ENCODE results near the gene LRMDA. TPM values are rescaled to one million over a fixed set of nuclear protein-coding genes. Genes with fewer than 3 reads are reported as not detected.
"Not testable (repeated sequence)": the region's sequence is repeated elsewhere in the genome, so short reads cannot be mapped to it uniquely, and the experiment has no call there.

LRMDA gene
- total RNA-seq, 6 experiments from 2014 or later: 0.32 TPM; not detected in 5

GRCh38 chr10:75616874-75617478, 185.6 kb downstream of the LRMDA start:
- no peaks in the 10 kb centered on the region for H3K9me3 Mint-ChIP-seq
- no peak overlapping the region for H3K4me3 Mint-ChIP-seq
- H3K27ac Mint-ChIP-seq: no peak overlapping the region
- TF ChIP-seq CTCF (IDR thresholded peaks at IDR 0.05): no peak
- H3K27me3 Mint-ChIP-seq (ENCODE audit: insufficient read depth): peaks cover 6% of the 10 kb centered on the region; the same call in 1 of the 2 replicates
- H3K4me1 Mint-ChIP-seq (ENCODE audit: low read depth): no peaks in the 10 kb centered on the region
- H3K36me3 Mint-ChIP-seq (ENCODE audit: low read depth): no peaks in the 10 kb centered on the region
- DNase-seq: no peak

- H3K27me3 Mint-ChIP-seq (ENCODE audit: insufficient read depth): peaks cover 6% of the 10 kb centered on the region; the same call in 1 of the 2 replicates
- H3K36me3 Mint-ChIP-seq (ENCODE audit: low read depth): no peaks in the 10 kb centered on the region
- DNase-seq: no peak
- no peak overlapping the region for H3K4me3 Mint-ChIP-seq
- no peaks in the 10 kb centered on the region for H3K4me1 Mint-ChIP-seq (ENCODE audit: low read depth)
- no peak for TF ChIP-seq CTCF (IDR thresholded peaks at IDR 0.05)
- no peaks in the 10 kb centered on the region for H3K9me3 Mint-ChIP-seq
- H3K27ac Mint-ChIP-seq: no peak overlapping the region
Observed at GRCh38 chr10:75617485-75618155, 186.2 kb downstream of the LRMDA start.

GRCh38 chr10:75619635-75620034, 188.2 kb downstream of the LRMDA start:
- Mint-ChIP-seq H3K4me1 (ENCODE audit: low read depth) (no peaks in the 10 kb centered on the region), H3K4me3 (no peak overlapping the region), H3K27me3 (ENCODE audit: insufficient read depth) (peaks cover under 1% of the 10 kb centered on the region; the same call in 1 of the 2 replicates), H3K9me3 (no peaks in the 10 kb centered on the region), H3K36me3 (ENCODE audit: low read depth) (no peaks in the 10 kb centered on the region), H3K27ac (no peak overlapping the region)
- DNase-seq: no peak
- TF ChIP-seq CTCF (IDR thresholded peaks at IDR 0.05): no peak

GRCh38 chr10:75620356-75620755, 188.9 kb downstream of the LRMDA start:
- Mint-ChIP-seq H3K4me3 (no peak overlapping the region), H3K4me1 (ENCODE audit: low read depth) (no peaks in the 10 kb centered on the region), H3K27me3 (ENCODE audit: insufficient read depth) (no peaks in the 10 kb centered on the region; the same call in 1 of the 2 replicates), H3K27ac (no peak overlapping the region), H3K36me3 (ENCODE audit: low read depth) (no peaks in the 10 kb centered on the region), H3K9me3 (no peaks in the 10 kb centered on the region)
- DNase-seq: no peak
- no peak for TF ChIP-seq CTCF (IDR thresholded peaks at IDR 0.05)

GRCh38 chr10:75621003-75621402, 189.6 kb downstream of the LRMDA start:
- H3K4me3 Mint-ChIP-seq; H3K4me1 Mint-ChIP-seq (ENCODE audit: low read depth); H3K36me3 Mint-ChIP-seq (ENCODE audit: low read depth); H3K27me3 Mint-ChIP-seq (ENCODE audit: insufficient read depth); H3K27ac Mint-ChIP-seq; DNase-seq; H3K9me3 Mint-ChIP-seq: not testable (repeated sequence)

GRCh38 chr10:75622503-75622902, 191.1 kb downstream of the LRMDA start:
- Mint-ChIP-seq H3K36me3 (ENCODE audit: low read depth) (no peaks in the 10 kb centered on the region), H3K27ac (no peak overlapping the region), H3K4me3 (no peak overlapping the region), H3K27me3 (ENCODE audit: insufficient read depth) (no peaks in the 10 kb centered on the region; the same call in none of the 2 replicates), H3K4me1 (ENCODE audit: low read depth) (no peaks in the 10 kb centered on the region), H3K9me3 (no peaks in the 10 kb centered on the region)
- no peak for DNase-seq
- no peak for TF ChIP-seq CTCF (IDR thresholded peaks at IDR 0.05)
